Nephron (organoid): ENCODE data around the gene COL6A3.

Experiments
- H3K27ac Mint-ChIP-seq, 3 experiments: 2 replicates each; pipeline ENCODE4 v1.8.0; 2020; ENCODE audit warnings: mixed read lengths in 3 of 3, mild to moderate bottlenecking in 2 of 3, moderate library complexity in 1 of 3
- H3K27me3 Mint-ChIP-seq: 2 replicates; pipeline ENCODE4 v1.8.0; 2021; ENCODE audit warnings: low read depth, mild to moderate bottlenecking, moderate library complexity, mixed read lengths
- H3K36me3 Mint-ChIP-seq: 2 replicates; pipeline ENCODE4 v1.8.0; 2020; ENCODE audit warnings: low read depth, mixed read lengths
- H3K4me1 Mint-ChIP-seq: 2 replicates; pipeline ENCODE4 v1.8.0; 2020; ENCODE audit warnings: mixed read lengths
- H3K4me3 Mint-ChIP-seq, 3 experiments: 2 replicates each; pipeline ENCODE4 v1.8.0; 2020; ENCODE audit warnings: mild to moderate bottlenecking in 3 of 3, mixed read lengths in 3 of 3, moderate library complexity in 2 of 3
- H3K9me3 Mint-ChIP-seq: 2 replicates; pipeline ENCODE4 v1.8.0; 2020; ENCODE audit warnings: mixed read lengths
- TF ChIP-seq, protein P1 (sequence below), 3 experiments: fragments of 200-600 bp; sonication (generic); IDR thresholded peaks; one replicate each; pipeline ENCODE4 v1.5.0; 2021; ENCODE audit warnings: antibody characterized with exemption in 3 of 3; ENCODE audit not compliant: unreplicated experiment in 3 of 3

Gene COL6A3

DNA sequence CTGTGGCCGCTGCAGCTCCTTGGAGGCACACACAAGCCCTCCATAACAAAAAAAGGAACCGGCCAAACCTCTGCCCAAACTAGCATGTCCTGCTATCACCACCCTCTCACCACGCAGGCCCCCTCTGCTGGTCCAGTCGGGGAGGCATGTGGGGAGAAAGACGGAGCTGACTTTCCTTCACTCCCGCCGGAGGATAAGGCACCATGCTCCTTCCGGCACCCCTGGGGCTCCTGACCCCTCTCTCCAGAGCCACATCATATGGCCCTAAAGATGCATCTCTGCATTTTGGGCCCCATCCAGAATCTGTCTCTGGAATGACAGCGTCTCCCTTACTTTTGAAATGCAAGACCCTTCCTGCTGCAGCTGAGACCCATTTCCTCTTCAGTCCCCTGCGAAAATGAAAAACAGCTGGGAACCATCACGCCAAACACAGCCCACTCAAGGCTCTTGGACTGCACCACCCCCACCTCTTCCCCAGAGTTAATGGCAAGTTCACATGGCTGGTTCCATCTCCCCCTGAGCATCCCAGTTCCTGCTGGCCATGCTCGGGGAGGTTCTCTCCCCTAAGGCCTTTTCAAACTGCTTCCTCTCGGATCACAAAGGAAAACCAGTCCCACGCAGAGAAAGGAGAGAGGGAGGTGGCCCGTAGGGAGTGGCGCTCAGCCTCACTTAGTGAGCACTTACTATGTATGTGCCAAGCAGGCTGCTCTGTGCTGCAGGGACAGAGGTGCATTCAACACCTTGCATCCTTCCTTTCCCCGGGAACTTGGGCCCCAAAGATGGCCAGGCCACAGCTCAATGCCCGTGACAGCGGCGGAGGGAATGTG is 37.9 kb upstream of the COL6A3 start:
- Mint-ChIP-seq H3K27me3 (peaks cover 4% of the 10 kb centered on the region), H3K36me3 (no peaks in the 10 kb centered on the region), H3K4me1 (peaks cover 69% of the 10 kb centered on the region), H3K9me3 (peaks cover 3% of the 10 kb centered on the region), H3K4me3 (peak overlapping the region; percentile 23 to 39 (median 28)), H3K27ac (peak overlapping the region; percentile 96 to 98 (median 98))
- TF ChIP-seq, protein P1, sequence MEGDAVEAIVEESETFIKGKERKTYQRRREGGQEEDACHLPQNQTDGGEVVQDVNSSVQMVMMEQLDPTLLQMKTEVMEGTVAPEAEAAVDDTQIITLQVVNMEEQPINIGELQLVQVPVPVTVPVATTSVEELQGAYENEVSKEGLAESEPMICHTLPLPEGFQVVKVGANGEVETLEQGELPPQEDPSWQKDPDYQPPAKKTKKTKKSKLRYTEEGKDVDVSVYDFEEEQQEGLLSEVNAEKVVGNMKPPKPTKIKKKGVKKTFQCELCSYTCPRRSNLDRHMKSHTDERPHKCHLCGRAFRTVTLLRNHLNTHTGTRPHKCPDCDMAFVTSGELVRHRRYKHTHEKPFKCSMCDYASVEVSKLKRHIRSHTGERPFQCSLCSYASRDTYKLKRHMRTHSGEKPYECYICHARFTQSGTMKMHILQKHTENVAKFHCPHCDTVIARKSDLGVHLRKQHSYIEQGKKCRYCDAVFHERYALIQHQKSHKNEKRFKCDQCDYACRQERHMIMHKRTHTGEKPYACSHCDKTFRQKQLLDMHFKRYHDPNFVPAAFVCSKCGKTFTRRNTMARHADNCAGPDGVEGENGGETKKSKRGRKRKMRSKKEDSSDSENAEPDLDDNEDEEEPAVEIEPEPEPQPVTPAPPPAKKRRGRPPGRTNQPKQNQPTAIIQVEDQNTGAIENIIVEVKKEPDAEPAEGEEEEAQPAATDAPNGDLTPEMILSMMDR (IDR thresholded peaks at IDR 0.05; ENCODE audit: unreplicated experiment in 3 of 3): peak; percentile 22 to 38 (median 33)

DNA sequence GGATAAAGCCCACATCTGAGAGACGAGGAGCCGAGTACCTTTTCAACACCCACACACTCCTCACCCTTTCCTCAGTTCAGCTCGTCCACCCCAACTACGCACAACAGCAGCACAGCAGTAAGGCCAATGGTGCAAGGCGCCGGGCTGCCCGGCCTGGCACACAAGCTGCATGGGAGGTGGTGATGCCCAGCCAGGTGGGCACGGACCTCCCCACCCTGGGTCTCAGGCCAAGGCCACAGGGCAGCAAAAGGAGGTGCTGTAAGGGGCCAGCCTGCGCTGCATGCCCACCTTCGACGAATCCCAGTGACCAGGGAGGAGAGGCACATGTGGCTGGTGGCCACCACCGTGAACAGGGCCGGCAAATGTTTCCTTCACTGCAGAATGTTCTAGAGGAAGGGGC is 36.6 kb upstream of the COL6A3 start:
- no peaks in the 10 kb centered on the region for H3K36me3 Mint-ChIP-seq

DNA sequence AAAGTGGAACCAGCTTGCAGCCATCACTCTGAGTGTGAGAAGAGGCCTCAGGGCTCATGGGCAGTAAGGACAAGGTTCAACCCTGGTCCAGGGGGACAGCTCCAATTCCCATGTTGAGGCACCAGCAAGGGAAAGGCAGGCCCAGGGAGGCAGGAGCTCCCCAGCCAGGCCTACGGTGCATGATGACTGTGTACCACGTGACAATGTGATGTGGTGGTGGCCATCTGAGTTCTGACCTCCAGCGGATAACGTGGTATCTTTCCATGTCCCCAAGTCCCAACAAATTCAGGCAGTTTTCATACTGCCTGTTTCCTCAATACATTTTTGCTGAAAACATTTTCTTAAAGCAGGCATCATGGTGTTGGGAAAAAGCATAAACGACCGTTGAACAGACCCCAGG is 36.1 kb upstream of the COL6A3 start:
- TF ChIP-seq, protein P1 (IDR thresholded peaks at IDR 0.05; ENCODE audit: unreplicated experiment in 3 of 3): no peak
- Mint-ChIP-seq H3K36me3 (no peaks in the 10 kb centered on the region), H3K9me3 (no peaks in the 10 kb centered on the region), H3K4me1 (peaks cover 66% of the 10 kb centered on the region), H3K27me3 (peaks cover 4% of the 10 kb centered on the region), H3K27ac (peak overlapping the region; percentile 83 to 97 (median 96)), H3K4me3 (no peak overlapping the region)

More for the DNA sequence above, 36.6 kb upstream of the COL6A3 start:
- Mint-ChIP-seq H3K4me3 (no peak overlapping the region), H3K9me3 (no peaks in the 10 kb centered on the region), H3K4me1 (peaks cover 64% of the 10 kb centered on the region), H3K27me3 (peaks cover 4% of the 10 kb centered on the region), H3K27ac (peak overlapping the region; percentile 96 to 98 (median 98))
- TF ChIP-seq, protein P1 (IDR thresholded peaks at IDR 0.05; ENCODE audit: unreplicated experiment in 3 of 3): no peak

DNA sequence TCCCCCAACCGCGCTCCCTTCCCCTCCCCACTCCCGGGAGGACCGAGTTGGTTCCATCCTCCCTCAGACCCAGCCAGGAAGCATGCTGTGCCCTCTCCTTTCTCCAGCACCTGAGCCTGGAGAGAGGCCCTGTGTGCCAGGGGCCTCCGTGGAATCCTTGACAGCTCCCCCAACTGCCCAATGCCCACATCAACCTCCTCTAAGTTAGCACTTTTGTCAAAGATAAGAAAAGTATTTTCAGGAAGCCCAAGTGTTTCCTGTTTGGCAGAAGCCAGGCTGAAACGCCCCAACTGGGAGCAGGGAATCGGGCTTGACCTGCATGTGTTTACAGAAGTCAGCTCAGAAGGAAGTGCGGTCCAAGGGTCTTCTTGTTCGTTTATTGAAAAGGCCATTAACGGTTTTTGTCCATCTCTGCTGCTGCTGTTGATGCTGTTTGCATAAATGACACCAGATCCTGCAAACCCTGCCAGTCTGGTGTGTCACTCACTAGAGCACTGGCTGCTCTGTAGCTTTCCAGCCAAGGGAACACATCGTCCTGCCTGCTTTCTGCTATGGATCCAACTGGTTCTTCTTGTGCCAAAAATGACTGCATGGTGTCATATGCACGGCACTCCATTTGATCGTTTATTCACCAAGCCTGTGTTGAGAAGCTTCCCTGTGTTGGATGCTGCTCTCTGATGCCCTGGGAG is 35.4 kb upstream of the COL6A3 start:
- TF ChIP-seq, protein P1 (IDR thresholded peaks at IDR 0.05; ENCODE audit: unreplicated experiment in 3 of 3): no peak
- H3K27ac Mint-ChIP-seq: peak overlapping the region; percentile 83 to 97 (median 96)
- no peaks in the 10 kb centered on the region for H3K9me3 Mint-ChIP-seq
- no peaks in the 10 kb centered on the region for H3K36me3 Mint-ChIP-seq
- H3K4me3 Mint-ChIP-seq: peak overlapping the region in 2 of 3 experiments; percentile 22 to 34
- H3K4me1 Mint-ChIP-seq: peaks cover 71% of the 10 kb centered on the region
- peaks cover 4% of the 10 kb centered on the region for H3K27me3 Mint-ChIP-seq

DNA sequence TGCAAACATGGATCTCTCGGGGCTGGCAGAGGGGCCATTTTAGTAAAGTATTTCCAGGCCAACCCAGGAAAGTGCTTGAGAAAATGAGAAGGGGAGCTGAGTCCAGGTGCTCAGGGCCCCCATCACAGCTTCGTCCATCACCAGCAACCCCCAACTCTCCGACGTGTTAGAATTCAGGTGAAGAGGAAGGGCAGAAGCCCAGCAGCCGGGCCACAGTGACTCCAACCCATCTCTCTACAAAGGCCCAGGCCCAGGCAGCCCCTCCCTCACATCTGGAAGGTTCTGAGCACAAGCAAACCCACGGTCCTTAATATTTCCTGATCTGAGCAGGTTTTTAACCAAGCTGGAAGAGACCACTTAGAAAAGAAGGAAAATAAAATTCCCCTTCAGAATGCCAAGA is 34.7 kb upstream of the COL6A3 start:
- no peak overlapping the region for H3K4me3 Mint-ChIP-seq
- TF ChIP-seq, protein P1 (IDR thresholded peaks at IDR 0.05; ENCODE audit: unreplicated experiment in 3 of 3): no peak
- H3K4me1 Mint-ChIP-seq: peaks cover 72% of the 10 kb centered on the region
- H3K9me3 Mint-ChIP-seq: no peaks in the 10 kb centered on the region
- peak overlapping the region; percentile 83 to 97 (median 96) for H3K27ac Mint-ChIP-seq
- no peaks in the 10 kb centered on the region for H3K36me3 Mint-ChIP-seq
- H3K27me3 Mint-ChIP-seq: peaks cover 4% of the 10 kb centered on the region
